Body of pancreas (tissue), 4 donors: Measurements from ENCODE around the gene DNAJC13.
"Not testable (repeated sequence)": the region's sequence is repeated elsewhere in the genome, so short reads cannot be mapped to it uniquely, and the experiment has no call there.

Source experiments
- POLR2A ChIP-seq, 3 donors: fragments of 450-650 bp; IDR thresholded peaks; one replicate each; pipeline ENCODE4 v1.6.1; 2016; ENCODE audit warnings: antibody characterized with exemption in 3 of 3, mild to moderate bottlenecking in 2 of 3
- TF ChIP-seq, protein P1 (sequence below), 7 experiments: fragments of 450-650 bp in 4 of 7; fragments of 200-600 bp in 3 of 7; sonication (generic) in 3 of 7; IDR thresholded peaks; one replicate each; pipeline ENCODE4 v1.5.1; 2016 to 2019; ENCODE audit warnings: antibody characterized with exemption in 7 of 7

- TF ChIP-seq, protein P1, sequence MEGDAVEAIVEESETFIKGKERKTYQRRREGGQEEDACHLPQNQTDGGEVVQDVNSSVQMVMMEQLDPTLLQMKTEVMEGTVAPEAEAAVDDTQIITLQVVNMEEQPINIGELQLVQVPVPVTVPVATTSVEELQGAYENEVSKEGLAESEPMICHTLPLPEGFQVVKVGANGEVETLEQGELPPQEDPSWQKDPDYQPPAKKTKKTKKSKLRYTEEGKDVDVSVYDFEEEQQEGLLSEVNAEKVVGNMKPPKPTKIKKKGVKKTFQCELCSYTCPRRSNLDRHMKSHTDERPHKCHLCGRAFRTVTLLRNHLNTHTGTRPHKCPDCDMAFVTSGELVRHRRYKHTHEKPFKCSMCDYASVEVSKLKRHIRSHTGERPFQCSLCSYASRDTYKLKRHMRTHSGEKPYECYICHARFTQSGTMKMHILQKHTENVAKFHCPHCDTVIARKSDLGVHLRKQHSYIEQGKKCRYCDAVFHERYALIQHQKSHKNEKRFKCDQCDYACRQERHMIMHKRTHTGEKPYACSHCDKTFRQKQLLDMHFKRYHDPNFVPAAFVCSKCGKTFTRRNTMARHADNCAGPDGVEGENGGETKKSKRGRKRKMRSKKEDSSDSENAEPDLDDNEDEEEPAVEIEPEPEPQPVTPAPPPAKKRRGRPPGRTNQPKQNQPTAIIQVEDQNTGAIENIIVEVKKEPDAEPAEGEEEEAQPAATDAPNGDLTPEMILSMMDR (IDR thresholded peaks at IDR 0.05): not testable (repeated sequence)
- not testable (repeated sequence) for TF ChIP-seq POLR2A (IDR thresholded peaks at IDR 0.05)
Observed at GRCh38 chr3:132376945-132377354, 40.4 kb upstream of the DNAJC13 start.
